H1 (cell line): Measurements from ENCODE around the gene RTN4RL1. TPM values are rescaled to one million over a fixed set of nuclear protein-coding genes. Genes with fewer than 3 reads are reported as not detected.

Experiments
- CTCF ChIA-PET: fragments of 300-600 bp; sonication (Branson Sonifier 250); formaldehyde crosslinking; loops from one replicate; lab custom pipeline; 2021; ENCODE audit not compliant: partially characterized antibody; lab: Charles Lee
- POLR2A ChIA-PET: fragments of 300-600 bp; sonication (Branson Sonifier 250); formaldehyde crosslinking; loops from one replicate; lab custom pipeline; 2021; ENCODE audit warnings: inconsistent platforms; ENCODE audit not compliant: partially characterized antibody; lab: Charles Lee
- DNase-seq, 2 experiments: peaks; one replicate each; pipeline versions ENCODE4 v3.0.0 to v3.0.0-alpha.2; 2010 to 2022; ENCODE audit warnings: low spot score in 2 of 2, low read depth in 1 of 2, mixed read lengths in 1 of 2
- FAIRE-seq: peaks from 2 replicates; lab custom pipeline; 2011; peaks lifted over from hg19 to GRCh38; lab: Jason Lieb, UNC
- H2AFZ ChIP-seq: 2 replicates; pipeline ENCODE4 v1.8.1; 2012; ENCODE audit warnings: low read length, inconsistent platforms
- H2AK5ac ChIP-seq: 2 replicates; pipeline ENCODE4 v1.6.1; 2013; ENCODE audit warnings: low read depth, low read length
- H2BK120ac ChIP-seq: replicated peaks from 2 replicates; pipeline ENCODE3; 2013; ENCODE audit warnings: low read depth, low read length, inconsistent platforms
- H2BK12ac ChIP-seq: 2 replicates; pipeline ENCODE4 v1.6.1; 2013; ENCODE audit warnings: low read depth, low read length
- H2BK15ac ChIP-seq: 2 replicates; pipeline ENCODE4 v1.6.1; 2013; ENCODE audit warnings: low read length
- H2BK20ac ChIP-seq: 2 replicates; pipeline ENCODE4 v1.6.1; 2013; ENCODE audit warnings: low read length
- H2BK5ac ChIP-seq: 2 replicates; pipeline ENCODE4 v1.6.1; 2013; ENCODE audit warnings: low read depth, low read length
- H3K14ac ChIP-seq: 2 replicates; pipeline ENCODE4 v1.6.1; 2013; ENCODE audit warnings: inconsistent platforms; ENCODE audit not compliant: insufficient read length
- H3K18ac ChIP-seq: 2 replicates; pipeline ENCODE4 v1.6.1; 2013; ENCODE audit warnings: low read length; ENCODE audit errors: extremely low read depth
- H3K23ac ChIP-seq: 2 replicates; pipeline ENCODE4 v1.6.1; 2013; ENCODE audit warnings: inconsistent platforms; ENCODE audit not compliant: insufficient read length
- H3K23me2 ChIP-seq: 2 replicates; pipeline ENCODE4 v1.6.1; 2013; ENCODE audit warnings: low read depth, low read length
- H3K27ac ChIP-seq: 2 replicates; pipeline ENCODE4 v1.6.1; 2011; ENCODE audit warnings: low read depth, low read length, inconsistent platforms
- H3K27me3 ChIP-seq, 4 experiments: replicated peaks in 1 of 4; 1 replicate in 1 of 4; 2 replicates in 3 of 4; pipeline versions ENCODE4 v1.6.1 to v1.8.1; 2011 to 2013; ENCODE audit warnings: low read length in 3 of 4, mild to moderate bottlenecking in 3 of 4, inconsistent platforms in 2 of 4, mixed read lengths in 2 of 4, moderate library complexity in 1 of 4; ENCODE audit not compliant: control insufficient read depth in 3 of 4, insufficient read depth in 3 of 4; ENCODE audit errors: extremely low read depth in 1 of 4
- H3K36me3 ChIP-seq, 4 experiments: 2 replicates each; pipeline versions ENCODE4 v1.6.1 to v1.8.1; 2011 to 2013; ENCODE audit warnings: mild to moderate bottlenecking in 4 of 4, low read length in 3 of 4, moderate library complexity in 2 of 4, control low read depth in 1 of 4, inconsistent platforms in 1 of 4; ENCODE audit not compliant: insufficient read depth in 4 of 4, control insufficient read depth in 2 of 4
- H3K4ac ChIP-seq: replicated peaks from 2 replicates; pipeline ENCODE3; 2013; ENCODE audit warnings: low read length, low read depth, mixed read lengths, inconsistent platforms; ENCODE audit not compliant: insufficient read length
- H3K4me1 ChIP-seq, 4 experiments: replicated peaks in 1 of 4; 1 replicate in 1 of 4; 2 replicates in 3 of 4; pipeline versions ENCODE4 v1.6.1 to v1.8.1; 2011 to 2013; ENCODE audit warnings: low read length in 3 of 4, inconsistent platforms in 2 of 4, mixed read lengths in 1 of 4; ENCODE audit not compliant: insufficient read depth in 4 of 4, control insufficient read depth in 3 of 4
- H3K4me2 ChIP-seq, 2 experiments: 2 replicates each; pipeline versions ENCODE4 v1.6.1 to v1.8.1; 2011 to 2013; ENCODE audit warnings: low read depth in 2 of 2, low read length in 2 of 2, control low read depth in 1 of 2, inconsistent platforms in 1 of 2, mild to moderate bottlenecking in 1 of 2; ENCODE audit not compliant: insufficient read depth in 1 of 2
- H3K4me3 ChIP-seq, 4 experiments: fragments of 200-600, 300-600 bp in 1 of 4; sonication (generic), shearing (Covaris generic), sonication (Bioruptor Twin) in 1 of 4; 2 replicates each; pipeline versions ENCODE4 v1.5.1 to v1.8.1; 2011 to 2016; ENCODE audit warnings: low read length in 4 of 4, low read depth in 3 of 4, control low read depth in 2 of 4, inconsistent platforms in 2 of 4, mild to moderate bottlenecking in 2 of 4, mixed read lengths in 1 of 4, moderate library complexity in 1 of 4; ENCODE audit not compliant: insufficient read depth in 2 of 4; ENCODE audit errors: extremely low read depth in 1 of 4
- H3K56ac ChIP-seq: replicated peaks from 2 replicates; pipeline ENCODE3; 2013; ENCODE audit warnings: low read depth, mild to moderate bottlenecking, mixed read lengths, low read length, inconsistent platforms; ENCODE audit not compliant: insufficient read length
- H3K79me1 ChIP-seq: 2 replicates; pipeline ENCODE4 v1.6.1; 2013; ENCODE audit warnings: low read depth, low read length, control low read depth
- H3K79me2 ChIP-seq, 2 experiments: 2 replicates each; pipeline versions ENCODE4 v1.6.1 to v1.8.1; 2012 to 2013; ENCODE audit warnings: low read length in 2 of 2, mild to moderate bottlenecking in 2 of 2, inconsistent platforms in 1 of 2; ENCODE audit not compliant: insufficient read depth in 2 of 2, control insufficient read depth in 1 of 2
- H3K9ac ChIP-seq, 4 experiments: replicated peaks in 1 of 4; 1 replicate in 1 of 4; 2 replicates in 3 of 4; pipeline versions ENCODE4 v1.6.1 to v1.8.1; 2011 to 2013; ENCODE audit warnings: low read depth in 3 of 4, low read length in 3 of 4, control low read depth in 2 of 4, mild to moderate bottlenecking in 2 of 4, moderate library complexity in 2 of 4, inconsistent platforms in 1 of 4; ENCODE audit errors: extremely low read depth in 1 of 4
- H3K9me3 ChIP-seq, 2 experiments: 2 replicates each; pipeline versions ENCODE4 v1.6.1 to v1.8.1; 2012 to 2013; ENCODE audit warnings: mild to moderate bottlenecking in 2 of 2, moderate library complexity in 2 of 2, control low read depth in 1 of 2, inconsistent platforms in 1 of 2, low read depth in 1 of 2, low read length in 1 of 2, mixed read lengths in 1 of 2; ENCODE audit not compliant: insufficient read depth in 2 of 2
- H4K20me1 ChIP-seq, 2 experiments: replicated peaks in 1 of 2; 2 replicates each; pipeline versions ENCODE3 to v1.8.1; 2011 to 2013; ENCODE audit warnings: inconsistent platforms in 2 of 2, low read length in 2 of 2, mild to moderate bottlenecking in 1 of 2; ENCODE audit not compliant: insufficient read depth in 2 of 2, control insufficient read depth in 1 of 2
- H4K5ac ChIP-seq: 2 replicates; pipeline ENCODE4 v1.6.1; 2013; ENCODE audit warnings: low read length, low read depth, mixed read lengths, inconsistent platforms; ENCODE audit not compliant: insufficient read length
- H4K8ac ChIP-seq: 2 replicates; pipeline ENCODE4 v1.8.0; 2013; ENCODE audit warnings: mild to moderate bottlenecking, moderate library complexity, low read length, inconsistent platforms; ENCODE audit not compliant: insufficient read depth; ENCODE audit errors: extremely low read depth
- H4K91ac ChIP-seq: replicated peaks from 2 replicates; pipeline ENCODE3; 2013; ENCODE audit warnings: low read length, mixed read lengths, inconsistent platforms; ENCODE audit not compliant: insufficient read length
- ASH2L ChIP-seq: fragments of 200-600, 300-600 bp; sonication (generic); IDR thresholded peaks from one replicate; pipeline ENCODE4 v1.7.1; 2017; ENCODE audit warnings: low read length
- CEBPB ChIP-seq: IDR thresholded peaks from 2 replicates; pipeline ENCODE4 v1.6.1; 2012; ENCODE audit warnings: low read depth, low read length
- HDAC2 ChIP-seq, 2 experiments: fragments of 300-600 bp in 1 of 2; sonication (generic) in 1 of 2; IDR thresholded peaks; 2 replicates each; pipeline ENCODE4 v1.6.1; 2011 to 2012; ENCODE audit warnings: low read depth in 2 of 2, low read length in 2 of 2, mild to moderate bottlenecking in 2 of 2, moderate library complexity in 2 of 2, borderline replicate concordance in 1 of 2, inconsistent platforms in 1 of 2
- POLR2A ChIP-seq, 2 experiments: IDR thresholded peaks; 1 replicate in 1 of 2; 2 replicates in 1 of 2; pipeline ENCODE4 v1.6.1; 2011; ENCODE audit warnings: low read depth in 2 of 2, low read length in 2 of 2, mild to moderate bottlenecking in 2 of 2; ENCODE audit errors: control extremely low read depth in 1 of 2
- RAD21 ChIP-seq, 2 experiments: IDR thresholded peaks in 1 of 2; conservative IDR thresholded peaks in 1 of 2; 2 replicates each; pipeline ENCODE4 v1.6.1; 2011; ENCODE audit warnings: low read depth in 2 of 2, low read length in 2 of 2, improper control_type of control experiment in 1 of 2, inconsistent platforms in 1 of 2, mild to moderate bottlenecking in 1 of 2, moderate library complexity in 1 of 2
- RFX5 ChIP-seq: IDR thresholded peaks from 2 replicates; pipeline ENCODE4 v1.6.1; 2011; ENCODE audit warnings: low read depth, low read length, improper control_type of control experiment, borderline replicate concordance
- SIRT6 ChIP-seq: IDR thresholded peaks from one replicate; pipeline ENCODE4 v1.7.1; 2012; ENCODE audit warnings: low read length, inconsistent platforms
- SP1 ChIP-seq: IDR thresholded peaks from 2 replicates; pipeline ENCODE4 v1.6.1; 2011; ENCODE audit warnings: low read depth, low read length
- WGBS, 2 experiments: shearing (Covaris generic) in 1 of 2; methylation state at CpG; one replicate each; pipeline versions ENCODE4 v1.1.6 to v1.1.7; 2013 to 2015; ENCODE audit warnings: low lambda C conversion rate in 2 of 2, mixed read lengths in 2 of 2, inconsistent platforms in 1 of 2, low coverage in 1 of 2, missing lambda C conversion rate in 1 of 2; ENCODE audit not compliant: insufficient replicate concordance in 2 of 2, insufficient coverage in 1 of 2, insufficient read length in 1 of 2; ENCODE audit errors: extremely low coverage in 1 of 2, missing lambda C conversion rate in 1 of 2; 5-methylcytosine and 5-hydroxymethylcytosine counted together
- polyA plus RNA-seq, 7 experiments: library from polyadenylated mRNA; depleted of rRNA in 3 of 7; stranded (reverse) in 5 of 7; unstranded in 2 of 7; fragments of >200 nt in 5 of 7; fragments of 200-250 nt in 2 of 7; gene quantifications; 1 replicate in 5 of 7; 2 replicates in 1 of 7; 4 replicates in 1 of 7; pipeline versions ENCODE4 v1.2.1 to v1.2.3, GENCODE V29; 2011 to 2013; ENCODE audit warnings: missing spikeins in 2 of 7, mixed read lengths in 2 of 7
- total RNA-seq: library from RNA; stranded (reverse); fragmentation: NEBNext Ultra II Directional; extraction: Animal tissue kit (Norgen Biotek cat#: 25700); gene quantifications from 2 replicates; pipeline ENCODE4 v1.2.1, GENCODE V29; 2021
- TF ChIP-seq, protein P1 (sequence below), 3 experiments: IDR thresholded peaks; 1 replicate in 2 of 3; 2 replicates in 1 of 3; pipeline versions ENCODE4 v1.5.1 to v1.6.1; 2011; ENCODE audit warnings: low read length in 3 of 3, mild to moderate bottlenecking in 3 of 3, inconsistent platforms in 2 of 3, low read depth in 1 of 3, moderate library complexity in 1 of 3; ENCODE audit not compliant: insufficient read depth in 1 of 3; ENCODE audit errors: control extremely low read depth in 1 of 3

Gene RTN4RL1
- total and polyA plus RNA-seq, 2 of the 8 experiments (the other 6 are each of a cell fraction or from before 2014, with no cell fraction given): 0.09 TPM; not detected in 1

DNA sequence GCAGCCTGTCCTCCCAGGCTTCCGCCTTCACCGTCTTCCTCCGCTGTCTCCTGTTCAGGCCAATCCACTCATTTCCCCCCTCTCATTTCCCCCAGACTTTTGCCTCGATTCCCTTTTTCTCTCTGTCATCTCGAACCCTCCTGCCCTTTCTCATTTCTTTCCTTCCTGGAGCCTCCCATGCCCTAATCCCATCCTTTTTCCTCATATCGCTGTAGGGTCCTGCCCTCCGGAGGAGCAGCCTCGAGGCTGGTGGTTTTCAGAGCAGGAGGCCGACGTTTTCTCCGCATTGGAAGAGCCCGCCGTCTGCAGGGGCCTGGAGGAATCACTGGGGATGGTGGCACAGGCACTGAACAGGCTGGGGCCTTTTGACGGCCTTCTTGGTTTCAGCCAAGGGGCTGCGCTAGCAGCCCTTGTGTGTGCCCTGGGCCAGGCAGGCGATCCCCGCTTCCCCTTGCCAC, 17.3 kb upstream of the RTN4RL1 start:
- H3K4me3 ChIP-seq: peak overlapping the region; percentile 58 to 82 (median 71)
- no peak for FAIRE-seq
- DNase-seq: no peak
- H3K4me1 ChIP-seq: peaks cover 0 to 6% (median 5%) of the 10 kb centered on the region in 4 experiments; a peak in 4 of 7 replicates
- H3K27ac ChIP-seq: peak overlapping the region; percentile 74; the same call in 1 of the 2 replicates
- H2BK20ac ChIP-seq: no peak overlapping the region
- no peaks in the 10 kb centered on the region for H3K9me3 ChIP-seq
- peak overlapping the region; percentile 61 to 91 for H3K4me2 ChIP-seq
- H4K5ac ChIP-seq: no peak overlapping the region
- H4K91ac ChIP-seq: no peak overlapping the region
- 0 out of 2 replicates have a peak overlapping the region, but pooled peaks have one; percentile 43 for H2AFZ ChIP-seq
- H4K20me1 ChIP-seq: peaks cover 0 to 3% of the 10 kb centered on the region in 2 experiments
- CTCF ChIA-PET: interaction anchor here (0.7 to 3.1 kb wide), 4 partner anchors 75 to 160 kb away, joined by 3 to 17 read pairs (median 10); no protein-coding TSS in a partner anchor
- peaks cover 0 to 8% (median 2%) of the 10 kb centered on the region in 4 experiments; a peak in 3 of 8 replicates for H3K36me3 ChIP-seq
- no peak overlapping the region for H3K56ac ChIP-seq
- H2BK12ac ChIP-seq: 0 out of 2 replicates have a peak overlapping the region, but pooled peaks have one; percentile 4
- H4K8ac ChIP-seq: no peak overlapping the region
- H3K18ac ChIP-seq: no peak overlapping the region; the same call in 1 of the 2 replicates
- 58% methylated on average over 15 of the region's 17 CpGs; no CpG with 5 or more reads in 1 of the 2 experiments for WGBS, 2 experiments
- no peak overlapping the region for H3K14ac ChIP-seq
- no peak overlapping the region for H2BK15ac ChIP-seq
- H2BK5ac ChIP-seq: peak overlapping the region; percentile 66
- peaks cover 4% of the 10 kb centered on the region for H3K79me1 ChIP-seq
- H3K23ac ChIP-seq: no peak overlapping the region
- H3K9ac ChIP-seq: peak overlapping the region in 3 of 4 experiments; percentile 65 to 74 (median 72); a peak in 6 of 7 replicates
- no peaks in the 10 kb centered on the region for H3K79me2 ChIP-seq
- H2BK120ac ChIP-seq: no peak overlapping the region
- peaks cover 5% of the 10 kb centered on the region; the same call in 1 of the 2 replicates for H3K23me2 ChIP-seq
- no peak overlapping the region for H3K4ac ChIP-seq
- H2AK5ac ChIP-seq: 0 out of 2 replicates have a peak overlapping the region, but pooled peaks have one; percentile 34
- POLR2A ChIA-PET: interaction anchor here (1.6 kb wide), 1 partner anchor 76 kb away, joined by 3 read pairs; no protein-coding TSS in a partner anchor
- peaks cover 0 to 2% (median 2%) of the 10 kb centered on the region in 4 experiments; a peak in 3 of 7 replicates for H3K27me3 ChIP-seq
- TF ChIP-seq, protein P1, sequence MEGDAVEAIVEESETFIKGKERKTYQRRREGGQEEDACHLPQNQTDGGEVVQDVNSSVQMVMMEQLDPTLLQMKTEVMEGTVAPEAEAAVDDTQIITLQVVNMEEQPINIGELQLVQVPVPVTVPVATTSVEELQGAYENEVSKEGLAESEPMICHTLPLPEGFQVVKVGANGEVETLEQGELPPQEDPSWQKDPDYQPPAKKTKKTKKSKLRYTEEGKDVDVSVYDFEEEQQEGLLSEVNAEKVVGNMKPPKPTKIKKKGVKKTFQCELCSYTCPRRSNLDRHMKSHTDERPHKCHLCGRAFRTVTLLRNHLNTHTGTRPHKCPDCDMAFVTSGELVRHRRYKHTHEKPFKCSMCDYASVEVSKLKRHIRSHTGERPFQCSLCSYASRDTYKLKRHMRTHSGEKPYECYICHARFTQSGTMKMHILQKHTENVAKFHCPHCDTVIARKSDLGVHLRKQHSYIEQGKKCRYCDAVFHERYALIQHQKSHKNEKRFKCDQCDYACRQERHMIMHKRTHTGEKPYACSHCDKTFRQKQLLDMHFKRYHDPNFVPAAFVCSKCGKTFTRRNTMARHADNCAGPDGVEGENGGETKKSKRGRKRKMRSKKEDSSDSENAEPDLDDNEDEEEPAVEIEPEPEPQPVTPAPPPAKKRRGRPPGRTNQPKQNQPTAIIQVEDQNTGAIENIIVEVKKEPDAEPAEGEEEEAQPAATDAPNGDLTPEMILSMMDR (IDR thresholded peaks at IDR 0.05; ENCODE audit: control extremely low read depth in 1 of 3, insufficient read depth in 1 of 3, low read depth in 1 of 3, low read length in 3 of 3): peak; percentile 6 to 30 (median 19)
- TF ChIP-seq RFX5 (no peak), RAD21 (IDR thresholded peaks at IDR 0.05 in 1 of 2, conservative IDR thresholded peaks at IDR 0.05 in 1 of 2; ENCODE audit: low read depth in 2 of 2, low read length in 2 of 2) (peak; percentile 16 to 34; a peak in 3 of 4 replicates), POLR2A (IDR thresholded peaks at IDR 0.05; ENCODE audit: control extremely low read depth in 1 of 2, low read depth in 2 of 2, low read length in 2 of 2) (no peak), CEBPB (no peak), HDAC2 (IDR thresholded peaks at IDR 0.05; ENCODE audit: borderline replicate concordance in 1 of 2, low read depth in 2 of 2, low read length in 2 of 2) (0 out of 4 replicates have a peak, but pooled peaks of 1 of the 2 experiments have one; percentile 1), SIRT6 (no peak), SP1 (no peak), ASH2L (no peak)
